DOHH2 (cell line): ENCODE measurements around the gene PPT1.

Experiments
- H3F3A ChIP-seq: fragments of 200-600 bp; sonication (generic), shearing (Covaris generic); 2 replicates; pipeline ENCODE4 v1.6.0; 2016; ENCODE audit warnings: antibody characterized with exemption, mild to moderate bottlenecking; ENCODE audit not compliant: control insufficient read depth, insufficient read depth
- H3K27ac ChIP-seq: fragments of 200-600 bp; sonication (generic); 2 replicates; pipeline ENCODE4 v1.5.1; 2014; ENCODE audit warnings: low read depth, mild to moderate bottlenecking, low read length, moderate library complexity
- H3K27me3 ChIP-seq: fragments of 200-600 bp; sonication (generic); 2 replicates; pipeline ENCODE4 v1.6.1; 2014; ENCODE audit warnings: mild to moderate bottlenecking, low read length, mixed read lengths; ENCODE audit not compliant: control insufficient read depth
- H3K36me3 ChIP-seq: fragments of 200-600 bp; sonication (generic); 2 replicates; pipeline ENCODE4 v1.6.1; 2014; ENCODE audit warnings: mild to moderate bottlenecking, low read length, moderate library complexity, mixed read lengths; ENCODE audit not compliant: control insufficient read depth
- H3K4me1 ChIP-seq: fragments of 200-600 bp; sonication (generic); 2 replicates; pipeline ENCODE4 v1.6.1; 2014; ENCODE audit warnings: mild to moderate bottlenecking, low read length, mixed read lengths; ENCODE audit not compliant: control insufficient read depth
- H3K4me2 ChIP-seq: fragments of 200-600 bp; sonication (generic); 2 replicates; pipeline ENCODE4 v1.6.0; 2014; ENCODE audit warnings: mild to moderate bottlenecking, low read length, moderate library complexity
- H3K4me3 ChIP-seq: fragments of 200-600 bp; sonication (generic); 2 replicates; pipeline ENCODE4 v1.5.1; 2014; ENCODE audit warnings: mild to moderate bottlenecking, low read length, mixed read lengths
- H3K79me2 ChIP-seq: fragments of 200-600 bp; sonication (generic); 2 replicates; pipeline ENCODE4 v1.6.1; 2014; ENCODE audit warnings: mild to moderate bottlenecking, low read length, mixed read lengths; ENCODE audit not compliant: control insufficient read depth
- H3K9me2 ChIP-seq: fragments of 200-600 bp; sonication (generic); replicated peaks from 2 replicates; pipeline ENCODE4 v1.6.1; 2014; ENCODE audit warnings: mild to moderate bottlenecking, low read length, mixed read lengths; ENCODE audit not compliant: control insufficient read depth
- H3K9me3 ChIP-seq: fragments of 200-600 bp; sonication (generic); 2 replicates; pipeline ENCODE4 v1.6.1; 2014; ENCODE audit warnings: antibody characterized with exemption, low read length, mixed read lengths; ENCODE audit not compliant: control insufficient read depth, insufficient read depth
- H4K20me1 ChIP-seq: fragments of 200-600 bp; sonication (generic); 2 replicates; pipeline ENCODE4 v1.6.0; 2014; ENCODE audit warnings: low read depth, mild to moderate bottlenecking, antibody characterized with exemption, low read length, moderate library complexity; ENCODE audit not compliant: control insufficient read depth, insufficient read depth
- CTCF ChIP-seq: fragments of 200-600 bp; sonication (generic); IDR thresholded peaks from one replicate; pipeline ENCODE4 v1.5.1; 2014; ENCODE audit warnings: antibody characterized with exemption, mild to moderate bottlenecking, low read depth, low read length; ENCODE audit not compliant: poor library complexity, severe bottlenecking
- EZH2phosphoT487 ChIP-seq: fragments of 200-600 bp; sonication (generic); IDR thresholded peaks from 2 replicates; pipeline ENCODE4 v1.6.1; 2017; ENCODE audit warnings: borderline replicate concordance, mild to moderate bottlenecking, antibody characterized with exemption, low read length, moderate library complexity, mixed read lengths

PPT1 gene

GRCh38 chr1:40132383-40133311 lies 35.6 kb upstream of the PPT1 start:
- no peaks in the 10 kb centered on the region for H3F3A ChIP-seq
- peaks cover 3% of the 10 kb centered on the region; the same call in 1 of the 2 replicates for H3K27me3 ChIP-seq
- no peaks in the 10 kb centered on the region for H3K4me1 ChIP-seq
- H3K27ac ChIP-seq = no peak overlapping the region
- no peaks in the 10 kb centered on the region for H4K20me1 ChIP-seq
- no peak overlapping the region for H3K4me2 ChIP-seq
- H3K9me2 ChIP-seq = no peaks in the 10 kb centered on the region
- no peaks in the 10 kb centered on the region for H3K36me3 ChIP-seq
- H3K4me3 ChIP-seq = no peak overlapping the region
- H3K79me2 ChIP-seq = no peaks in the 10 kb centered on the region
- H3K9me3 ChIP-seq = peaks cover 6% of the 10 kb centered on the region; the same call in 1 of the 2 replicates
- TF ChIP-seq EZH2phosphoT487 (no peak), CTCF (no peak)

GRCh38 chr1:40130892-40131291 lies 33.8 kb upstream of the PPT1 start:
- Histone ChIP-seq H4K20me1 (no peaks in the 10 kb centered on the region), H3K9me2 (no peaks in the 10 kb centered on the region), H3K36me3 (no peaks in the 10 kb centered on the region), H3K9me3 (peaks cover 6% of the 10 kb centered on the region; the same call in 1 of the 2 replicates), H3K79me2 (no peaks in the 10 kb centered on the region), H3K4me1 (no peaks in the 10 kb centered on the region), H3K27ac (no peak overlapping the region), H3K4me3 (no peak overlapping the region), H3F3A (no peaks in the 10 kb centered on the region), H3K4me2 (no peak overlapping the region), H3K27me3 (peaks cover 3% of the 10 kb centered on the region; the same call in 1 of the 2 replicates)
- TF ChIP-seq CTCF (no peak), EZH2phosphoT487 (no peak)

- no peaks in the 10 kb centered on the region for H3K9me2 ChIP-seq
- H3K79me2 ChIP-seq = no peaks in the 10 kb centered on the region
- no peak overlapping the region for H3K4me2 ChIP-seq
- H3K36me3 ChIP-seq = no peaks in the 10 kb centered on the region
- H3K27me3 ChIP-seq = peaks cover 11% of the 10 kb centered on the region
- H3K9me3 ChIP-seq = no peaks in the 10 kb centered on the region
- H3K4me1 ChIP-seq = no peaks in the 10 kb centered on the region
- no peak overlapping the region for H3K27ac ChIP-seq
- TF ChIP-seq CTCF (no peak), EZH2phosphoT487 (no peak)
- H4K20me1 ChIP-seq = no peaks in the 10 kb centered on the region
- H3F3A ChIP-seq = no peaks in the 10 kb centered on the region
- no peak overlapping the region for H3K4me3 ChIP-seq
These were observed 25.8 kb upstream of the PPT1 start for GRCh38 chr1:40122855-40123254.
